NCI-H2227 (cell line): ENCODE measurements around the gene NRG2.

Source experiments
- DNase-seq: peaks from one replicate; lab custom pipeline; 2025; ENCODE audit not compliant: unreplicated experiment; lab: John Stamatoyannopoulos, UW

NRG2 gene

DNA sequence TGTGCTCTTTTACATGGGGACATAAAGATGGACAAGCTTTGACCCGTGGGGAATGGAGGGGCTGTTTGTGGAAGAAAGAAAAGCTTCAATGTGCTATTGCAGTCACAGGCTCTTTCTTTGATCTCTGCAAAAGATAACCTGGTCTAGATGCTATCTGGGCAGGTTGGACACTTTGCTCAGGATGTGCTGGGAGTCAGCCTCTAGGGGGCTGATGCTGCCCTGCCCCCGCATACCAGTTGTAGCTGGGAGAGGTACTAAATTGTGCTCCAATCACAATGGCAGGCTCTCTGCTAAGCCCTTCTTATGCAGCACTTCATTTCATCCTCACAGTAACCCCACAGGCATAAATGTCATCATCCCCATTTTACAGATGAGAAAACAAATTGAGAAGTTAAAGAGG, 180.3 kb downstream of the NRG2 start:
- DNase-seq: no peak

DNA sequence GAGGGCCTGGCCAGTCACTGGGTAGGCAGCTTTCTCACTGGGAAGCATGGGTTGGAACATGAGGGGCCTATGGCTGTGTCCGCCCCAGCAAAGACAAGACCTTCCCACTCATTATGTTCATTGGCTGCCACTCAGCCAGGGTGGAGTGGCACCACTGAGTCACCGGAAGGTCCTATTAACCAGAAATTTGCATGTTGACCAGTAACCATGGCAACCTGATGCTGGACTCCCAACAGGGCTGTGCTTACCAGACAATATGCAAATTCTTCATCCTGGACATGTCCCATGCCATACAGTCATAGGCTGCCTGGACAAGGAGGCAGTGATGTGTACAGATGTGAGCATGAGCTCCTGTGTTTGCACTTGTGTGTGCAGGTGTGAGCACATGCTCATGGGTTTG, 180.8 kb downstream of the NRG2 start:
- DNase-seq: no peak

DNA sequence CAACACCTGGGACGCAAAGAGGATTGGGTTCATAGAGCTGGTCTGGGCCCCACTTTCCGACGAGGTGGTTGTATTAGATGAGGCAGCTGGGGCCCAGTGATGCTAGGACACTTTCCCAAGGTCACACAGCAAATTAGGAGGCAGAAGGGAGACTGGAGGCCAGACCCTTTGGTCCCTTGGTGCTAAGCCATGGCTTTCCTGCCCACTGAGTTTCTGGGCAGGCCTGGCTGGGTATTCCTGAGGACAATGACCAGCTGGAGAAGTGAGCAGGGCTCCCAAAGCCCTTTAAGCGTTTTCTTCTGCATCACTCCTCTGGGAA, 181.3 kb downstream of the NRG2 start:
- DNase-seq: no peak

DNA sequence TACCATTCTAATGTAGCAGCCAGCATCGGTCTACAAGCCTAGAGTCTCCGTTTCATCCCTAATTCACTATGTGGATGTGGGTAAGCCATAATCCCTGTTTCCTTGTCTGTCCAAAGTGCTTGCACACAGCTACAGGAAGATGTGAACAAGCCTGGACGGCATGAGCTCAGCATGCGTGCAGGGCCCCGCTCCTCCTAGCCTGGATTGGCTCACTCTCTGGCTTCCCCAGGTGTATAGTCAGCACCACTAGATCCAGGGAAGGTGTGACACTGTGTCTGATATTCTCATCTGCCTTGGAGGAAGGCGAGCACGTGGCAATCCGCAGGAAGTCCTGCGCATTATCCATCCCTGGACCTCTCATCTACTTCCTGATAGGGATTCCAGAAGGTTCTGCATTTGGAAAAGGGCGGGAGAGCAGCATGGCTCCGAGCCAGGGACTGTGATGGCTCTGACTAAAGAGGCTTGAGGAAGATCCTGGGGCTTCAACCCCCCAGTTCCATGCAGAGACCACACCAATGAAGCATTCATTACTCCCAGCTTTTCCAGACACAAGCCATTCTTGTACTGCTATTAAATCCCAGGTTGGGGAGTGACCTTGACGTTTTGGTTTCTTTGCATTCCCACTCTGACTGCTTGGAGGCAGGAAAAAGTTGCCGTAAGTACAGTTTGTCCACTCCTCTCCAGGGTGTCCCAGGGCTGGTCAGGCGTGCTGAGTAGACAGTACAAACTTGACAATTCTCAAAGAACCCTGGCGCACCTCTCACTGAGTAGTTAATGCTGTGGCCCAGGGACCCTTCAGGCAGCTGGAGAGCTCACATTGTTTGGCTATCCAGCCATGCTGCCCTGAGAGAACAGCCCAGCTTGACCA, 181.8 kb downstream of the NRG2 start:
- no peak for DNase-seq

DNA sequence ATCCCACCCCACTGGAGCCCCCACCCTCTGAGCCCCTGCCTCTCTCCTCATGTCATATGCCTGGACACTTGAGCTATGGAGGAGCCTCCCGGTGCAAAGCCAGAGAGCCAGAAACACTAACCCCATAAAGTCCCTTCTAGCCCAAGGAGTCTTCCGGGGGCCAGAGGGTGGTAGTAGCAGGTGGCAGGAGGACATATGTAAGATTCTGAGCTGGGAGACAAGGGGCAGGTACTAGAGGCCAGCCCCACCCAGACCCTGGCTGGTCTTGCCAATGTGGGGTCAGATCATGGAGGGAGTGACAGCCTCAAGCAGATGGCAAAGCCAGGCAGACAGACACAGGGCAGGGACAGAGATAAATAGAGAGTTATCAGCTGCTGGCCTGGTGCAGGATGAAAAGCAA, 184.1 kb downstream of the NRG2 start:
- no peak for DNase-seq

DNA sequence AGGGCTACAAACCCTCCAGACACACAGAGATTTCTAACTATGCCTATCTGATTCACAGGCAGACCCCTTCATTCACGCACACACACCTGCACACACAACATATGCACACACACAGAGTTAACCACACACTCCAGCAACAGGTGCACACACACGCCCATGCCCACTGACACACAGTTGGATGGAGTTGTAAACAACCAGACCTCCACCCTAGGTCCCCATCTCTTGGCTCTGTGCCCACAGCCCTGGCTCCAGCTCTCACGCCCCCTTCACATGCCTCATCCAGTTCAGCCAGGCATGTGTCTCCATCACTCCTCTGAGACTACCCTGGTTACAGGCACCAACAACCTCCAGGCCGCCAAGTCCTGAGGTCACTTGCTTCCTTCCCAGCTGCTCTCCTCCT, 186.4 kb downstream of the NRG2 start:
- no peak for DNase-seq

DNA sequence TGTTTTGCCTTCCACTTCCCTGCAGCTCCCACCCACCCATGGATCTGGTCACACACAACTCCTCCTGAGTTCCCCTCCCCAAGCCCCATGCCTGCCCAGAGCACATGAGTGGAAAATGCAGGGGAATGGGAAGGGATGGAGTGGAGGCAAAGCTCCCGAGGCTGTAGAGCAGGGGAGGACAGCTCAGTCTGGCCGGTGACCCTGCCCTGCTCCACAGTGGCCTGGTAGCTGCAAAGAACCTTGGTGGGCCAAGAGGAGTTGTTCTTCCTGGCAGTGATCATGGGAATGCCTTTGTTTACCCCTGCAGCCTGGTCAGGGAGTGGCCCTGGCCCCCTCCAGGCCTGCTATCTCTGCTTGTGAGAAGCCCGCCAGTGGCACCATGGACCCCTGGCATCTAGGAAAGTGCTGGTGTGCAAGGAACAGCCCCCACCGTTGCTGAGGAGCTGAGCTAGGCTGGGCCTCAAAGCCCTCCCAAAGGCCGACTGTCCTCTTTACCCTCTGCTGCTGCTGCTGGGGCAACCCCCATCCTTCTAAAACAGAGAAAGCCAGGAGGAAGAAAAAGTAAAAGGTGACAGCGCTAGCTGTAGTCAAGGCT, 187.1 kb downstream of the NRG2 start:
- DNase-seq: no peak

DNA sequence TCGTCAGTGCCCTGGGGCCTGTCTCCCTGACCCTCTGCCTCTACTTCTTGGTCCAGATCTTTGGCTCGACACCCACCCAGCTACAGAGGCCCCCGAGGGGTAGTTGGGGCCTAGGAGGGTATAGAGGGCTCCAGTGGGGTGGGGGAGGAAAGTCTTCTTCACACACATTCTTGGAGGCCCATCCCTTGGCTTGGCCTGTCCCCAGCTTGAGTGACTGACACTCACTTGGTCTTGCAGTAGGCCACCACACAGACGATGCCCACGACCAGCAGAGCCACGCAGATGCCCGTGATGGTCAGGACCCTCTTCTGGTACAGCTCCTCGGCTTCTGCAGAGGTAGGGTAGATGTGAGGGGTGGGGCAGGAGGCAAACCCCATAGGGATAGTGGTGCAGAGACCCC, 187.6 kb downstream of the NRG2 start:
- no peak for DNase-seq

DNA sequence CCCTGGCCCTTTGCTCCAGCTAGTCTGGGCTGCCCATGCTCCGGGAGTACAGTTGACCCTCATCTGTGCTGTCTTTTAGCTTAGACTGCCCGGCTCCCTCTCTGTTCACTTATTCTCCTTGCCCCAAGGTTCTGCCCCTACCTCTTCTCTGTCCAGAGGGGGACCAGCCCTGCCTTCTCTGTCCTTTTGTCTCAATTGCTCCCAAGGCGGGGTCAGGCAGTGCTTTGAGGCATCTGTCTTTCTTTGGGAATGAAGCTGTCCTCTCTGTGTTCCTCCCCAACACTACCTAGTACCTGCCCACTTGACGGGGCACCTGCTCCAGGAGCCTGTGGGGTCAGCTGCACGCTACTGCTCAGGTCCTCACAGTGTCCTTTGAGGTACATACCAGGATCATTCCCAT, 188.1 kb downstream of the NRG2 start:
- DNase-seq: no peak

DNA sequence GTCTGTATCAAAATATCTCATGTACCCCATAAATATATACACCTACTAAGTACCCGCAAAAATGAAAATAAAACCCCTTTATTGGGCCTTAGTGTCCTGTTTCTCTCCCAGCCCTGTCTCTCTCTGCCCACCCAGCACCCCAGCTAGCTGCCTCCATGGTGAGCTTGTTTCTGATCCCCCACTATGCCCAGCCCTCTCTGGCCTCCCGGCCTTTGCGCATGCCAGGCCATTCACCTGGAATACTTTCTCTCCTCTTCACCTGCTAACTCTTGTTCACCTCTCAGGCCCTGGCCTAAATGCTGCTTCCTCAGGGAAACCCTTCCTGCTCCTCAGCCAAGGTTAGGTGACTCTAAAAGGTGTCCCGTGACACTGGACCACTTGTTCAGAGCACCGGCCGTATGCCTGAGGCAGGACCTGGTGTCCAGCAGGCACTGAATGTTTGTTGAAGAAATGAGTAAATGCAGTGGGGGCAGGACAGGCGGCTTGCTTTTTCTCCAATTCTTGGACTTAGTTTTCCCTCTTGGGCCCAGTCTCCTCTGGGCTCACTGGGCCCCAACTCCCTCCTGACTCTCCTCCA, 189.0 kb downstream of the NRG2 start:
- DNase-seq: no peak

DNA sequence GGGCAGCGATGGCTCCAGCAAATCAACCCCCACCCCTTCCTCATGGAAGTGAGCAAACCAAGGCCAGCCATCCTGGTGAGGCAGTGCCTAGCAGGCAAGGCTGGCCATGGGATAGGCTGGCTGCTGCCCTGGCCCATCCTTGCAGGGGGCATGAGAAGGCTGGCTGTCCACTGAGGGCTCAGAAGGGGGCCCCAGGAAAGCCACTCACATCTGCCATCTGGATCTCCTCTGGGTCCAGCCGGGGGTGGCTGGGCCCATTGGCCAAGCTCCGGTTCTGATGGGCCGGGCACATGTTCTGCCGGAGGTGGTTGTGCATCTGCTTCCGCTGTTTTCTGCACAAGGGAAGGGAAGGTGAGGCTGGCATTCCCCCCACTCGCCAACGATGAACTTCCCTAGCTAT, 190.4 kb downstream of the NRG2 start:
- no peak for DNase-seq

DNA sequence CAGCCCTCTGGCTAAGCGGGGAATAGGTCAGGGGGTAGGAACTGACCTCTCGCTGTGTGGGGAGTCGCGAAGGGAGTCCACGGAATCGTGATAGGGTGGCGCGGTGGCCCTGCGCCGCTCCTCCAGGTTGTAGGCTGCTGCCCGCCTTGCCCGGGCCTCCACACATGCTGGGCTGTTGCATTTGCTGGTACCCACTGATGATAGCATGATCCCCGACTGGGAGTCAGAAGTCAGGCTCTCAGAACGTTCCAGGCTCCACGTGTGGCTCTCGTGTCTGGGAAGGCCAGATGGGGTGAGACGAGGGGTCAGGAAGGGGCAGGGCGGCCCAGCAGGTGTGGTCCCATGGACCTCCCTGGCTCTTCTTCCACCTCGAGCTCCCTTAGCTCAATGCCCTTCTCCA, 191.5 kb downstream of the NRG2 start:
- no peak for DNase-seq

DNA sequence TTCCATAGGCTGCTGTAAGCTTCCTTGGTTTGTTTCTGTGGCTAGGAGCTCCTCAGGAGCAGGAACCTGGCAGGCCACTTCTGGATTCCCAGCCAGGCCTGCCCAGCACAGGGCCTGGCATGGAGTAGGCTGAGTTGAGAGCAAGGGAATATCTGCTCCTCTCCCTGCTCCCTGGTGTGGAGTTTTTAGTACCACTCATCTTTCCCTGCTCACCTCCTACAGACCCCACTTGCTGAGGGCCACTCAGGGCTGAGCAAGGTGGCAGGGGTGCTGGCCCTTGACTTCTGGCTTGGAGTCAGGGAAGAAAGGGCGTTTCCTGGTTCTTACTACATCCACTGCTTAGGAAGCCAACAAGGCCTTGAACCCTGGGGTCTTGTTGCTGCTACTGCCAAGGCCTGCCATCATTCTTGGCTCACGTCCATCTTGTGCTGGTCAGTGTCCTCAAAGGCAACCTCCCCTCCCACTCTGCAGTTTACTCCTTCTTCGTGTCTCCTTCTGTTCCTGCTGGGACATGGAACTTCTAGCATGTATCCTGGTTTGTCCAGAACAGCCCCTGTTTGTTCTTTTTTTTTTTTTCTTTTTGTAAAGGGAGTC, 192.6 kb downstream of the NRG2 start:
- DNase-seq: no peak

DNA sequence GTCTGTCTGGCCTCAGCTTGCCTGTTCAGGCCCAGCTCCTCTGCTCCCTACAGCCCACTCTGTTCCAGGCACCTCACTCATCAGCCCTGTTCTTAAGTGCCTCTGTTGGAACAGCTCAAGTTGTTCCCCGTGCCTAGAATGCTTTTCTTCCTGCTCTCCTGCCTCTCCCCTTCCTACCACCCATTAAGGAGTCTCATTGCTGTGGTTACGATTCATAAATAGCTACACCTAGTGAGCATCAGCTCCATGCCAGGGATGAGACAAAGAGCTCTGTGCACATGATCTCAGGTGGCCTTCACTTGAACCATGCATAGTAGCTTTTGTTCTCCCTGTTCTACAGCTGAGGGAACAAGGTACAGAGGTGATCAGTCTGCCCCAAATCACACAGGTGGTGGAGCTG, 193.2 kb downstream of the NRG2 start:
- DNase-seq: no peak

DNA sequence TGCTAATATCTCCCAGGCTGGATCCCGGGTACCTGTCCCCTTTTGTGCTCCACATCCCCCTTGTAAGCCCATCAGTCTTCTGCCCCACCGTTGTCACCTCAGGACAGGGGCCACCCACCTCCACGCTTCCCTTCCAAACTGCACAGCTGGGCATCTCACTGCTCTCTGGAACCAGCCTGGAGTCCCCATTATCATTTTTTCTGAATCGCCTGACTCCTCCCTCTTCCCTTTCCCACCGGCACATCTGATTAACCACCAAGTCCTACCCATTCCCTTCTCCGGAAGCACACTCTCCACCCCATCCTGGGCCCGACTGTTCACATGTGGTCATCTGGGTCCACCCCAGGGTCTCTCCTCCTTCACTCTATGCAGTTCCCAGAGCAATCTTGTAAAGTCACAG, 193.6 kb downstream of the NRG2 start:
- DNase-seq: no peak

DNA sequence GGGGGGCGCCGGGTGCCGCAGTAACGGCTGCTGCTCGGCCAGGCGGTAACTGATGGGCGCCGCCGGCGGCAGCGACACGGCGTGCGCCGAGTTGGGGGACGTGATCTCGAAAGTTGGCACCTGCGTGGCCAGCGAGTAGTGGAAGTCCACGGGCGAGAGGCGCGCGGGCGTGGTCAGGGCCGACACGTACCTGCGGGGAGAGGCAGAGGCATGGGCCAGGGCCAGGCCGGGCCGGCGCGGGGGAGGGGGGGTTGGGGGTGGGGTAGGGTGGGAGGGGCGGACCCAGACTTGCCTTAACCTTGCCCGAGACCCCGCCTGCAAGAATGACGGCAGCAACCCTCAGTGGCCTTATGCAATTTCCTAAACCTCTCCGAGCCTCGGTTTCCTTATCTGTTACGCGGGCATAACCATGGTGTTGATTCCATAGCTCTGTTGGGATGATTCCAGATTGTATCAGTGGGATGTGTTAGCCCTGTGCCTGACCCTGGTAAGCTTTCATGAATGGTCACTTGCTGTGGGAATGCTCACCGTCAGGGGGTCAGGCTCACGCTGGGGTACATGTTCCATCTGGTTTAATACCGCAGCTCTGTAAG, 194.5 kb downstream of the NRG2 start:
- DNase-seq: no peak

DNA sequence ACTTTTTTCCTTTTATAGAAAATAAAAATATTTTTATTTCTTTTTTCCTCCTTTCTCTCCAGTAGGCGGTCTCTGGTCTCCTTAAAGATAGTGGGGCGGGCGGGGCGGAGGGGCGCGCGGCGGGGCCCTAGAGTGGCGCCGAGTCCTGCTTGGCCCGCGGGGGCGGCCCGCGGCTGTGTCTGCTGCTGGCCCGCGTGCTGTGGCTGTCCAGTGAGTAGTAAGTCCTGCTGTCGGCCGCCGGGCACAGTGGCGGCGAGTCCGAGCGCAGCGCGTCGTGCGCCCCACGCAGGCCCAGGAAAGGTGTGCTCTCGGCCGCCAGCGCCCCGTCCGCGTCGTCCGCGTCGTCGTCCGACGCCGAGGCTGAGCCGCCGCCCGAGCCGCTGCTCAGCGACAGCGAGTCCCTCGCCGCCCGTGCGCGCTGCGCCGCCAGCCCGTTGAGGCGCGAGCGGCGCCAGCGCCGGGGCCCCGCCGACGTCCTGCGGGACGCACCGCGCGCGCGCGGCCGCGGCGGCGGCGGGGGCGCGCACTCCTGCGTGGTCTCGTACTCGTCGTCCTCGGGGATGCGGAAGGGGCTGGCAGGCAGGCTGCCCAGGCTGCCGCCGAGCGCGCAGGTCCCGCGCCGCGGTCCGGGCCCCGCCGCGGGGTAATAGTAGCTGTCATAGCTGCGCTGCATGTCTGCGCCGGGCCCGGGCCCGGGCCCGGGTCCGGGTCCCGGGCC, 195.2 kb downstream of the NRG2 start:
- DNase-seq: peak; percentile 78

DNA sequence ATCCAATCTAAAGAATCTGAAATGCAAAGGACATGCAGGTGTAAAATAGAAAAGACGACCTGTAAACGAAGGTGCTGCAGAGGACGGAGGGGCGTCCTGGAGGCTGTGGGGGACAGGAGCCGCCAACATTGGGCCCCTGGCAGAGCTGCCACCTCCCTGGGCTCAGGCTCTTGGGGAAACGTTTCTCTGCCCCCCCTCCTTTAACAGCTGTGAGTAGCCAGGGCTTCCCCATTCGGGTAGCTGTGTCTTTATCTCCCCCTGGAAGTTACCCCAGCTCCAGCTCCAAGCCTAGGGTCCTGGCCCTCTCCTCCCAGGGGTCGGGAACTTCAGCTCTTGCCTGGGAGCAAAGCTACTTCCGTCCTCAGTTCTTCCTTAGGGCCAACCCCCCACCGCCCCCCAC, 196.0 kb downstream of the NRG2 start:
- no peak for DNase-seq

DNA sequence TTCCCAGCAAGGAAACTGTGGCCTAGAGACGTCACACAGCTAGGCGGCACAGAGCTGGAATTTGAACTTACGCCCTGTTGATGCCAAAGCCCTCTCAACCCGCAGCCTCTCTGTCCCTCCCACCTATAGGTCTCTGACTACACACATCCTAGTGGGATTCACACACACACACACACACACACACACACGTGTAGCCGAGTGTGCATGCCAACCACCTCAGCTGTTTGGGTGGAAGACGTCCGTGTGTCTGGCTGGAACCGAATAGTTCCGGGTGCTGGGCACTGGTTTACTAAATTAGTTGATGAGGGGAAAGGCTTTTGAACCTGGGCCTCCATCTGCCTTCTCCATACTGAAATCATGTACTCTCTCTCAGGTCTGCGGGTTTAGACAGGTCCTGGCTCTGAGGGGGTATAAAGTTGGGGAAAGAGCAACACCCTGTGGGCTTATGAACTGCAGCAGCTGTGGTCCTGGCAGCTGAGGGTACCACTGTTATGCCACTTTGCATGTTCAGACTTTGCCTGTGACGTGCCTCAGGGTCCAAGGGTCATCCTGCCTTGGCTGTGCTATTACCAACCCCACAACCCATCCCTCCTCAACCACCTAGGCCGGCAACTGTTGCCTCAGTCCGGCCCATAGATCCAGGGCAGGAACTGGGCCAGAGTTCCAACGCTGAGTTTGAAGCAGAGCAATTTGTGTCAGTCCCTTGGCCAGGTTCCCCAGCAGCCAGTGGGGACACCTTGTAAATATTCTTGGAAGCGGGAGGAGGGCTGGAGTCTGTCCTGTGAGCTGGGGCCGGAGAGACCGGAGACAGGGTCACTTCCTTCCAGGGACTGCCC, 197.0 kb downstream of the NRG2 start:
- DNase-seq: no peak

DNA sequence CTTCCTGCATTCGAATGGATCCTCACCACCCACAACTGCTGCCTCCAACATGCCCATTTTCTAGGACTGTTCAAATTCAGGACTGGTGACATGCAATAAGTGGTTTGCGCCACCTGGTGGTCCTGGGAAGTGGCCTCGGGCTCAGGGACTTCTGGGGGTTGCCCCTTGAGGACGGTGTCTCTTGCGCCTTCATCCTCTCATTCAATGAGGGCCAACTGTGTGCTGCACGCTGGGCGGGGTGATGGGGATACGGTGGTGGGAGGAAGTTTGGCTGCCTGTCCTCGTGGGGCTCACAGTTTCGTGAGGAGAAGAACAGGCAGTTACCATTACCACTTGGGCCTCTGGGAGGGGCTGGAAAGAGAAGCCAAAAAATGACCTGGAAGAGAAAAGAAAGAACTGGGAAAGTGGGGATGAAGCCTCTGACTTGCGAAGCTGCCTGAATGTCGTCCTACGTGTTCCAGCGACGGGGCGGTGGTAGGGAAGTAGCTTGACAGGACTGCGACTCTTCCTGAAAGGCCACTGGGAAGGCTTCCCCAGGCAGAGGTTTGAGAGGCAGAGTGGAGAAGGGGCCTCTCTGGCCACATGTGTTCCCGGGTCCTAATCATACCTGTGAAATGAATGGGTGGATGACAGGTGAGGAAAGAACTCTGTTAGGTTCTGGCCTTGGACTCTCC, 198.5 kb downstream of the NRG2 start:
- DNase-seq: peak; percentile 75
